Esophagus (tissue), 2 donors: Measurements from ENCODE around the gene EGFL7. TPM values are rescaled to one million over a fixed set of nuclear protein-coding genes. Genes with fewer than 3 reads are reported as not detected.
"Not testable (repeated sequence)": the region's sequence is repeated elsewhere in the genome, so short reads cannot be mapped to it uniquely, and the experiment has no call there.

Experiments used
- H3K27ac ChIP-seq, 2 donors: one replicate each; pipeline ENCODE4 v1.5.1; 2013; ENCODE audit warnings: low read depth in 2 of 2, mild to moderate bottlenecking in 2 of 2, inconsistent platforms in 1 of 2, low read length in 1 of 2, moderate library complexity in 1 of 2
- H3K27me3 ChIP-seq, 2 donors: one replicate each; pipeline ENCODE4 v1.6.1; 2013; ENCODE audit warnings: low read length in 2 of 2, control low read depth in 1 of 2, mild to moderate bottlenecking in 1 of 2; ENCODE audit not compliant: insufficient read depth in 2 of 2, control insufficient read depth in 1 of 2
- H3K36me3 ChIP-seq, 2 donors: one replicate each; pipeline ENCODE4 v1.6.1; 2013; ENCODE audit warnings: low read length in 1 of 2; ENCODE audit not compliant: control insufficient read depth in 2 of 2, insufficient read depth in 2 of 2
- H3K4me1 ChIP-seq, 2 donors: one replicate each; pipeline ENCODE4 v1.6.1; 2013; ENCODE audit warnings: low read length in 1 of 2; ENCODE audit not compliant: control insufficient read depth in 2 of 2, insufficient read depth in 2 of 2
- H3K4me3 ChIP-seq, 2 donors: one replicate each; pipeline ENCODE4 v1.5.1; 2013; ENCODE audit warnings: low read length in 2 of 2, mild to moderate bottlenecking in 2 of 2, low read depth in 1 of 2, moderate library complexity in 1 of 2
- H3K9me3 ChIP-seq, 2 donors: one replicate each; pipeline ENCODE4 v1.6.1; 2013; ENCODE audit warnings: mild to moderate bottlenecking in 2 of 2, low read depth in 1 of 2, low read length in 1 of 2, moderate library complexity in 1 of 2; ENCODE audit not compliant: control insufficient read depth in 2 of 2, insufficient read depth in 1 of 2
- WGBS, 2 donors: extraction: QIAGEN DNeasy Blood & Tissue Kit; methylation state at CpG; one replicate each; pipeline ENCODE4 v1.1.7; 2013; 5-methylcytosine and 5-hydroxymethylcytosine counted together
- polyA plus RNA-seq, 2 donors: library from polyadenylated mRNA; stranded (reverse); fragments of 200-250 nt; gene quantifications; one replicate each; pipeline ENCODE4 v1.2.3, GENCODE V29; 2013
- donor health status: healthy with polysubstance abuse.
- donor health status: Bipolar disorder and iron deficiency.

Gene EGFL7
- polyA plus RNA-seq, 2 donors, result 34.5 to 43.2 TPM

DNA sequence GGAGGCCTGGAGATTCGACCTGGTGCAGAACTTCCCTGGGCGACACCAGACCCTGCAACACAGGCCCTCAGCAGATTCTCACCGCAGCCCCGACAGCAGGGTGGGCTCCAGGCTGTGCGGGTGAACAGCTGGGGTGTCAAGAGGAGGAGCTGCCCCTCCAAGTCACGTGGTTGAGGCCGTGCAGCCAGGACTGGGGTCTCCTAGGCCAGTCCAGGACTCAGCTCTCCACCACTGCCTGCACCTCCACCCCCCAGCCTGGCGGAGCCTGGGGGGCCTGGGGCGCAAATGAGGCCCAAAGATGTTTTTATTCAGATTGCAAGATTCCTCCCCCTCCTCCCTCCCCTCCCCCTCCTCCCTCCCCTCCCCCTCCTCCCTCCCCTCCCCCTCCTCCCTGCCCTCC is 33.8 kb downstream of the EGFL7 start:
- Histone ChIP-seq H3K9me3 (no peaks in the 10 kb centered on the region), H3K36me3 (no peaks in the 10 kb centered on the region), H3K27me3 (no peaks in the 10 kb centered on the region), H3K4me3 (no peak overlapping the region), H3K4me1 (peaks cover 0 to 25% of the 10 kb centered on the region in 2 donors), H3K27ac (no peak overlapping the region)
- WGBS, 2 donors, result 60 to 70% methylated on average over 9 of the region's 9 CpGs

DNA sequence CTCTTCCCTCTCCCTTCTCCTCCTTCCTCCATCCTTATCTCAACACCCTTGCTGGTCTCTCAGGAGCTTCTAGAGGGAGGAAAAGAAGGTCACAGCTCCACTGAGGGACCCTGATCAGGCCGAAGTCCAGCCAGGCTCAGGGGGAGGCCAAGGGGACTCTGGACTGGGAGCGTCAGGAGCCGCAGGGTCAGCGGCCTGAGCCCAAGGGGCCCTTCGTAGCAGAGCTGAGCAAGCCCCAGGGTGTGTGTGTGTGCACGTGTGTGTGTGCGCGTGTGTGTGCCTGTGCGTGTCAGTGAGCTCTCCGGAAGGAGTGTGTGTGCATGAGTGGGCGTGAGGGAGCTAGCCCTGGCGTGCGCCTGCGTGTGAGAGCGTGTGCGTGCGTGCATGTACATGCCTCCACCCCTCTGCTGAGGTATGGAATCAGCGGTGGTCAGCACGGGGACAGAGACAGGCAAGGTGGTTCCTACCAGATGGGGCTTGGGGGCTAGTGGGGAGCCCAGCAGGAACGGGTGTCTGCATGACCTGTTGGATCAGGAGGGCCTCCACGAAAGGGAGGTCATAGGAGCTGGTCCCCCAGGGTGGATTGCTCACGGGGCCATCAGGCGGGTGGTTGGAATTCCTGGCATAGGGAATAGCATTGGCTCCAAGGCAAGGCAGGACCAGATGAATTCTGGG is 34.6 kb downstream of the EGFL7 start:
- Histone ChIP-seq H3K36me3 (no peaks in the 10 kb centered on the region), H3K9me3 (no peaks in the 10 kb centered on the region), H3K27ac (no peak overlapping the region), H3K27me3 (no peaks in the 10 kb centered on the region), H3K4me1 (peaks cover 0 to 24% of the 10 kb centered on the region in 2 donors), H3K4me3 (no peak overlapping the region)
- 54 to 59% methylated on average over 23 of the region's 23 CpGs for WGBS, 2 donors

DNA sequence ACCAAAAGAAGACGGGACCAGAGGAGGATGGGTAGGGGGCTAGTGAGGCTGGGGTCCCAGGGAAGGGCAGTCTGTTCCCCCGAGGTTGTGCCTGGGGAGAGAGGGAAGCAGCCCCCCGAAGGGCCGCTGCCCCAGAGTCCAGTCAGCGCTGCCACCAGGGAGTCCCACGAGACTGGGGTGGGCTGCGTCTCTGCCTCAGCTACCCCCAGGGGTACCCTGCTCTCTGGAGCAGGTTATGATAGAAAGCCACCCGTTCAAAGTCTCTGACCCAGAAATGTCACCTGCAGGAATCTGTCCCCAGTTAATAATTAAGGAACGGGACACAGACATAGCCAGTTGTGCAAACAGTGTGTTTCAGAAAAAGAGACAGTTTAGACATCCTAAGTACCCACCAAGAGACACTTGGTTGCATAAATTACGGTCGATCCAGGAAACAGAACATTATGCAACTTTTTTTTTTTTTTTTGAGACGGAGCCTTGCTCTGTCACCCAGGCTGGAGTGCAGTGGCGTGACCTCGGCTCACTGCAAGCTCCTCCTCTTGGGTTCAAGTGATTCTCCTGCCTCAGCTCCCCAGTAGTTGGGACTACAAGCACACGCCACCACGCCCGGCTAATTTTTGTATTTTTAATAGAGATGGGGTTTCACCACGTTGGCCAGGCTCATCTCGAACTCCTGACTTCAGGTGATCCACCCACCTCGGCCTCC is 35.3 kb downstream of the EGFL7 start:
- H3K27ac ChIP-seq, result no peak overlapping the region
- H3K4me1 ChIP-seq, result peaks cover 0 to 18% of the 10 kb centered on the region in 2 donors
- H3K36me3 ChIP-seq, result no peaks in the 10 kb centered on the region
- 51 to 66% methylated on average over 20 of the region's 20 CpGs for WGBS, 2 donors
- H3K9me3 ChIP-seq, result no peaks in the 10 kb centered on the region
- H3K27me3 ChIP-seq, result no peaks in the 10 kb centered on the region
- H3K4me3 ChIP-seq, result no peak overlapping the region

DNA sequence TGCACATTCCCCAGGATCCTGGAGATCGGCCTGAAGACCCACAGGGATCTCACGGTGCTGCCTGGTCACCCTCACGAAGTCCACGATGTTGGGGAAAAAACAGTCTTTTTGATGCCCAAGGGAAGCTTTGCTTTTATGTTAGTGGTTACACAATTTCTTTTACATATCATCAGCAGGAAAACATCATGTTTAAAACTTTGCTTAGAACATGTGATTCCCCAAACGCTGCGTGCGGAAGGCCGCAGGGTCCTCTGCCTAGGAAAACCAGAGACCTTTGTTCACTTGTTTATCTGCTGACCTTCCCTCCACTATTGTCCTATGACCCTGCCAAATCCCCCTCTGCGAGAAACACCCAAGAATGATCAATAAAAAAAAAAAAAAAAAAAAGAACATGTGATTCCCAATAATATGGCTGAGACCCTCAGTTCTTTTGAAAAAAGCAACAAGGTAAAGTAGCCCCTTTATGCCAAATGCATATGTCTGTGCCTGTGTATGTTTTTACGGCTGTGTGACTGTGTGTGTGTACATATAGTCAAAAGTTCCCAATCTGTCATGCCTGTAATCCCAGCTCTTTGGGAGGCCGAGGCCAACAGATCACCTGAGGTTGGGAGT is 36.0 kb downstream of the EGFL7 start:
- Histone ChIP-seq H3K27ac (no peak overlapping the region), H3K4me3 (no peak overlapping the region)
- 85 to 91% methylated on average over 10 of the region's 11 CpGs for WGBS, 2 donors

DNA sequence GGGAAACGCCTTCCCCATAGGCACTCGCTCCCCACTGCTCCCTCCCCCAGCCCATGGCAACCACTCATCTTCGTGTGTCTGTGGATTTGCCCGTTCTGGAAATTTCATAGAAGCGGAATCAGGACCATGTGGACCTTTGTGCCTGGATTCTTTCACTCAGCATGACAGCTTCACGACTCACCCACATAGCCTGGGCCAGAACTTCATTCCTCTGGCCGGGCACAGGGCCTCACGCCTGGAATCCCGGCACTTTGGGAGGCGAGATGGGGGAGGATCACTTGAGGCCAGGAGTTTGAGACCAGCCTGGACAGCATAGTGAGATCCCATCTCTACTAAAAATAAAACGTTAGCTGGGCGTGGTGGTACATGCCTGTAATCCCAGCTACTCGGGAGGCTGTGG is 37.6 kb downstream of the EGFL7 start:
- H3K4me1 ChIP-seq, result peaks cover 0 to 6% of the 10 kb centered on the region in 2 donors
- no peaks in the 10 kb centered on the region for H3K36me3 ChIP-seq
- no peaks in the 10 kb centered on the region for H3K27me3 ChIP-seq
- no peak overlapping the region for H3K27ac ChIP-seq
- 68 to 70% methylated on average over 13 of the region's 13 CpGs for WGBS, 2 donors
- H3K4me3 ChIP-seq, result no peak overlapping the region
- H3K9me3 ChIP-seq, result no peaks in the 10 kb centered on the region

More for the DNA sequence above, 36.0 kb downstream of the EGFL7 start:
- Histone ChIP-seq H3K36me3 (no peaks in the 10 kb centered on the region), H3K27me3 (no peaks in the 10 kb centered on the region), H3K4me1 (peaks cover 0 to 11% of the 10 kb centered on the region in 2 donors), H3K9me3 (no peaks in the 10 kb centered on the region)

DNA sequence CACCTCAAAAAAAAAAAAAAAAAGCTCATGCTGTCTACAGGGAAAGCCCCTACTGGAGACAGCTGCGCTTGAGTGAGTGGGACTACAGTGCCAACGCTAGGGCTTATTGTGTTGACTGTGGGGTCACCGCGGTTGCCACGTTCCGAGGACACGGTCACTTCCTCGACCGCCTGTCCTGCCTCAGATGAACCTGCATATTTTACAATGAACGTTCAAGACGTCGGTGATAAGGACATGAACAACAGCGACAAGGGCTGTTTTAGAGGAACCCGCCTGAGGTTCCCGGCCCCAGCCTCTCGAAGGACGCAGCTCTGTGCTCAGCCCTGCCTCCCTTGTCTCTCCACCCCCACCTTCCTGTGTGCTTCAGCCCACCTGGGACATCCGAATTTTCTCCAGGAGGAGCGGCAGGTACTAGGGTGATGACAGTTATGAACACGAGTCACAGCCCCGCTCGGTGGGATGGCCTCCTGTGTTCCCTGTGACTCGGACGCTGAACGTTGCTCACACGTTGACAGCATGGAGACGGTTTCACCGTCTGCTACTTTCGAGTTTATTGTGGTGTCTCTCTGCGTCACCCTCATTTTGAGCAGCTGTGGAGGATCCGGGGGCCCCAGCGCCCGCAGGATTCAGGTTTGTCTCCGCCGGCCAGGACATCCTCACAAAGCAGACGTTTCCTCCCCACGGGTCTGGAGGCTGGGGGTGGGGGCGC is 38.4 kb downstream of the EGFL7 start:
- Histone ChIP-seq H3K9me3 (no peaks in the 10 kb centered on the region), H3K27ac (no peak overlapping the region), H3K27me3 (no peaks in the 10 kb centered on the region), H3K36me3 (no peaks in the 10 kb centered on the region), H3K4me1 (peaks cover 0 to 3% of the 10 kb centered on the region in 2 donors), H3K4me3 (no peak overlapping the region)
- 30% methylated on average over 37 to 38 of the region's 38 CpGs for WGBS, 2 donors

DNA sequence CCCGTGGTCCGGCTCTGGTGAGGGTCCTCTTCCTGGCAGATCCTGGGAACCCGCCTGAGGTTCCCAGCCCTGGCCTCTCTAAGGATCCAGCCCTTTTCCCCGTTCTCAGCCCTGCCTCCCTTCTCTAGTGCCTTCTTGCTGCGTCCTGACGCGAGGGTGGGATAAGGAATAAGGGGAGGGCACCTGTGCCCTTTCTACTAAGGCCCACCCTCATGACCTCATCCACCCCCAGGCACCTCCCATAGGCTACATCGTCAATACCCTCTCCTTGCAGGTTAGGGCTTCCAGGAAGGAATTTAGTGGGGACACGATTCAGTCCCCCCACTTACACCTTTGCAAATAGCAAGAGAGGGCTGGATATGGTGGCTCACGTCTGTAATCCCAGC is 38.9 kb downstream of the EGFL7 start:
- no peaks in the 10 kb centered on the region for H3K27me3 ChIP-seq
- H3K36me3 ChIP-seq, result no peaks in the 10 kb centered on the region
- H3K27ac ChIP-seq, result no peak overlapping the region
- no peaks in the 10 kb centered on the region for H3K9me3 ChIP-seq
- H3K4me1 ChIP-seq, result peaks cover 0 to 3% of the 10 kb centered on the region in 2 donors
- H3K4me3 ChIP-seq, result no peak overlapping the region
- 44 to 54% methylated on average over 10 of the region's 10 CpGs for WGBS, 2 donors

DNA sequence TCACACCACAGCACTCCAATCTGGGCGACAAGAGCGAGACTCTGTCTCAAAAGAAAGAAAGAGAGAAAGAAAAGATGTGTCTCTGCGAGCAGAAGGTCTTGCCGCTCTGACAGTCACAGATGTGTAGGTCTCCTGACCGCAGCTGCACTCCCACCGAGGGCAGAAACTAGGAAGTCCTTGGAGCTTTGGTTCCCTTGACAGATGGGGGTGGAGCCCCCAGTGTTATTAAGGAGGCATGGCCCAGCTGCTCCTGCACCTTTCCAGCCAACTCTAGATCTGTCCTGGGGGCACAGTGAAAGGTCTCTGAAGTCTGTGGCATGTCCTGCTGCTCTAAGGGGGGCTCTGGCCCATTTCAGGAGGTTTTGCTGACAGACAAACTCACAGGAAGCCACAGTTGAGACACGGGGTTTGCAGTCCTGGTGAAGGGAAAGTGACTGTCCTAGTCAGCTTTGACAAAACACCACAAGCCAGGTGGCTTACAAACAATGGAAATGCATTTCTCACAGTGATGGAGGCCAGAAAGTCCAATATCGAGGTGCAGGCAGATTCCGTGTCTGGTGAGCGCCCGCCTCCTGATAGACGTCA is 40.7 kb downstream of the EGFL7 start:
- WGBS, 2 donors, result 77 to 82% methylated on average over 12 of the region's 12 CpGs
- no peaks in the 10 kb centered on the region for H3K36me3 ChIP-seq
- H3K4me3 ChIP-seq, result no peak overlapping the region
- no peaks in the 10 kb centered on the region for H3K9me3 ChIP-seq
- H3K4me1 ChIP-seq, result no peaks in the 10 kb centered on the region
- H3K27ac ChIP-seq, result no peak overlapping the region
- H3K27me3 ChIP-seq, result no peaks in the 10 kb centered on the region

DNA sequence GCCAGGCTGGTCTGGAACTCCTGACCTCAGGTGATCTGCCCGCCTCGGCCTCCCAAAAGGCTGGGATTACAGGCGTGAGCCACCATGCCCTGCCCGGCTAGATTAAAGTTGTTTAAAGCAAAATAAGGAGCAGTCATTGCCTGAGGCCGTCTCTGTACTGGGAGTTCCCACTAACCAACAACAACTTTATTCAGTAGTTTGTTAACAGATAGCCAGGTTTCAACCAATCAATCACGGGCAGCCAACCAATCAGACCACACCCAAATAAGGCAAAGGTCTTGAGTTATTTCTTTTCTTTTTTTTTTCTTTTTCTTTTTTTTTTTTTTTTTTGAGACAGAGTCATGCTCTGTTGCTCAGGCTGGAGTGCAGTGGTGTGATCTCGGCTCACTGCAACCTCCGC is 42.0 kb downstream of the EGFL7 start:
- not testable (repeated sequence) for H3K36me3 ChIP-seq, H3K27ac ChIP-seq, H3K27me3 ChIP-seq, H3K4me1 ChIP-seq, H3K9me3 ChIP-seq, H3K4me3 ChIP-seq
- WGBS, 2 donors, result 73% methylated on average over 8 of the region's 8 CpGs
